NCI-H2029 treated with DMSO at 0.1 percent for 48 hours (cell line): Measurements from ENCODE around the gene AK1.
A peak's percentile ranks its signal among the peaks of the same experiment; 100 is the strongest.
"Not testable (repeated sequence)": the region's sequence is repeated elsewhere in the genome, so short reads cannot be mapped to it uniquely, and the experiment has no call there.

Experiments
- DNase-seq: peaks from one replicate; lab custom pipeline; 2025; lab: John Stamatoyannopoulos, UW

AK1 gene

GRCh38 chr9:127847833-127848755 lies 29.4 kb downstream of the AK1 start:
- DNase-seq = no peak

GRCh38 chr9:127847178-127847510 lies 30.3 kb downstream of the AK1 start:
- no peak for DNase-seq

GRCh38 chr9:127846443-127847177 lies 30.9 kb downstream of the AK1 start:
- no peak for DNase-seq

- not testable (repeated sequence) for DNase-seq
These were observed 31.9 kb downstream of the AK1 start for GRCh38 chr9:127845619-127846018.

GRCh38 chr9:127844821-127845359 lies 32.6 kb downstream of the AK1 start:
- no peak for DNase-seq

- no peak for DNase-seq
These were observed 36.2 kb downstream of the AK1 start for GRCh38 chr9:127841087-127841835.

GRCh38 chr9:127838375-127839078 lies 38.9 kb downstream of the AK1 start:
- DNase-seq = no peak

GRCh38 chr9:127837346-127837745 lies 40.1 kb downstream of the AK1 start:
- DNase-seq = peak; percentile 16

- not testable (repeated sequence) for DNase-seq
These were observed 40.9 kb downstream of the AK1 start for GRCh38 chr9:127836561-127836960.

GRCh38 chr9:127835991-127836516 lies 41.4 kb downstream of the AK1 start:
- no peak for DNase-seq

GRCh38 chr9:127833555-127833954 lies 43.9 kb downstream of the AK1 start:
- DNase-seq = no peak

- no peak for DNase-seq
These were observed 45.2 kb downstream of the AK1 start for GRCh38 chr9:127832248-127832647.

- DNase-seq = no peak
These were observed 48.1 kb downstream of the AK1 start for GRCh38 chr9:127829205-127829906.

GRCh38 chr9:127828262-127829031 lies 49.0 kb downstream of the AK1 start:
- DNase-seq = no peak

GRCh38 chr9:127826253-127826913 lies 51.1 kb downstream of the AK1 start:
- DNase-seq = no peak

GRCh38 chr9:127825319-127826051 lies 52.0 kb downstream of the AK1 start:
- no peak for DNase-seq

- DNase-seq = no peak
These were observed 55.4 kb downstream of the AK1 start for GRCh38 chr9:127822108-127822507.

- DNase-seq = no peak
These were observed 58.9 kb downstream of the AK1 start for GRCh38 chr9:127818574-127818973.
